Measurements from ENCODE around the gene HK3. TPM values are rescaled to one million over a fixed set of nuclear protein-coding genes. Genes with fewer than 3 reads are reported as not detected.

HK3 gene
- total RNA-seq, 2 experiments from 2014 or later: not detected

DNA sequence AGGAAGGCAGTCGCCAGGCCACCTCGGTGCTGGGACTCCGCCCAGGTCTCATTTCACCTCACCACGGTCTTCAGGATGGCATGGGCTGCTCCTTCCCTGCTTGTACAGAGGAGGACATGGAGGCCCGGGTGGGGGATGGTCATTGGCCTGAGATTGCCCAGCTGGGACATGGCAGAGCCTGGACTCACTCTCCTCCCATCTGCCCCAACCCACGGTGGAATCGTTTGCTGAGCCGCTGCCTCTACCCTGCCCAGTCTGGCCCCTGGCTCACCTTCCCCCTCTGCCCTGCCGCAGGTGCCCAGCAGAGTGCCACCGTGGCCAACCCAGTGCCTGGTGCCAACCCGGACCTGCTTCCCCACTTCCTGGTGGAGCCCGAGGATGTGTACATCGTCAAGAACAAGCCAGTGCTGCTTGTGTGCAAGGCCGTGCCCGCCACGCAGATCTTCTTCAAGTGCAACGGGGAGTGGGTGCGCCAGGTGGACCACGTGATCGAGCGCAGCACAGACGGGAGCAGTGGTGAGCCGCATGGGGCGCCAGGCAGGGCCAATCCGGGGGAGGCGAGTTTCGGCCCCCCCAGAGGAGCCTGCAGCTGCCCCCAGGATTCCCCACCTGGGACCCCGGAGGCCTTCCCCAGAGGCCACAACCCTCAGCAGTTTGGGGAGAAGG is 36.7 kb downstream of the HK3 start:
- DNase-seq (no peak), ATAC-seq (no peak)
- Mint-ChIP-seq H3K4me3 (no peak overlapping the region), H3K27ac (no peak overlapping the region), H3K27me3 (ENCODE audit: low read depth) (peaks cover 19% of the 10 kb centered on the region), H3K4me1 (ENCODE audit: low read depth) (no peaks in the 10 kb centered on the region), H3K36me3 (ENCODE audit: low read depth) (no peaks in the 10 kb centered on the region), H3K9me3 (ENCODE audit: insufficient read depth) (no peaks in the 10 kb centered on the region)
- POLR2A ChIA-PET: no interaction called here
- CTCF ChIA-PET: no interaction called here

DNA sequence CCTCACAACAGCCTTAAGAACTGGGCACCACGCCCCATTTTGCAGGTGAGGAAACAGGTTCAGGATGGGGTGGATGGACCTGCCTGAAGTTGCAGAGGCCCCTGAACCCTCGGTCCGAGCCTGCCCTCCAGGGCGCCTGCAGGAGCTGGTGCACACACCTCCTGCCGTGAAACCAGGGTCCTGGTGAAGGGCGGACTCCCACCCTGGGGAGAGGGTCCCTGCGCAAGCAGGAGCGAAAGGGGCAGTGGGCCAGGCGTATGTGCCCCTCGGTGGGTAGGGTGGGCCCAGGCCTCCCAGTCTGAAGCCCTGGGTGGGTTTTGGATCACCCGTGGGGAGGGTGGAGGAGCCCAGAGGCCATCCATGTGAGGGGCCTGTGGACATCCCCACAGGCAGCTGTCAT is 37.9 kb downstream of the HK3 start:
- POLR2A ChIA-PET: no interaction called here
- no peaks in the 10 kb centered on the region for H3K9me3 Mint-ChIP-seq (ENCODE audit: insufficient read depth)
- H3K4me1 Mint-ChIP-seq (ENCODE audit: low read depth): no peaks in the 10 kb centered on the region
- no peak for ATAC-seq
- H3K27ac Mint-ChIP-seq: no peak overlapping the region
- DNase-seq: no peak
- no peak overlapping the region for H3K4me3 Mint-ChIP-seq
- peaks cover 11% of the 10 kb centered on the region for H3K27me3 Mint-ChIP-seq (ENCODE audit: low read depth)
- no peaks in the 10 kb centered on the region for H3K36me3 Mint-ChIP-seq (ENCODE audit: low read depth)
- CTCF ChIA-PET: interaction anchor here (0.9 kb wide), 1 partner anchor 36 kb away, joined by 3 read pairs; no protein-coding TSS in a partner anchor

DNA sequence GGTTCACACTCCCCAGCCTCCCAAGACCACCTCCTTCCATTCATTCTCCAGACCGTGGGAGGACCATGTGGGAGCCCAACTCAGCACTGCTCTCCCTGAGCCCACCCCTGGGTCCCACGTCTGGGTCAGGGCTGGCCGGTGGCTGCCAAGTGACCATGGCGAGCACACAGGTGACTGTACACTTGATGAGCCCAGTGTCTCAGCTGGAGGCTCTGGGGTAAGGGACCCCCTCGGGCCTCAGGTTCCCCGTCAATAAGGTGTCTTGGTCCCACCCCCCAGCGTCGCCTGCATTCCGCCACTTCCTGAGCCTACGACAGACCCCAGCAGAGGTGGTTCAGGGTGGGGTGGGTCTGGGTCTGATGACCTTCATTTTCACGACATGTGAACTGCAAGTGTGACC is 38.8 kb downstream of the HK3 start:
- ATAC-seq: no peak
- Mint-ChIP-seq H3K36me3 (ENCODE audit: low read depth) (no peaks in the 10 kb centered on the region), H3K9me3 (ENCODE audit: insufficient read depth) (no peaks in the 10 kb centered on the region), H3K27me3 (ENCODE audit: low read depth) (peaks cover 11% of the 10 kb centered on the region), H3K4me1 (ENCODE audit: low read depth) (no peaks in the 10 kb centered on the region), H3K4me3 (no peak overlapping the region), H3K27ac (no peak overlapping the region)
- ChIA-PET CTCF (interaction anchor here (0.9 kb wide), 1 partner anchor 35 kb away, joined by 3 read pairs; no protein-coding TSS in a partner anchor), POLR2A (no interaction called here)
- no peak for DNase-seq

DNA sequence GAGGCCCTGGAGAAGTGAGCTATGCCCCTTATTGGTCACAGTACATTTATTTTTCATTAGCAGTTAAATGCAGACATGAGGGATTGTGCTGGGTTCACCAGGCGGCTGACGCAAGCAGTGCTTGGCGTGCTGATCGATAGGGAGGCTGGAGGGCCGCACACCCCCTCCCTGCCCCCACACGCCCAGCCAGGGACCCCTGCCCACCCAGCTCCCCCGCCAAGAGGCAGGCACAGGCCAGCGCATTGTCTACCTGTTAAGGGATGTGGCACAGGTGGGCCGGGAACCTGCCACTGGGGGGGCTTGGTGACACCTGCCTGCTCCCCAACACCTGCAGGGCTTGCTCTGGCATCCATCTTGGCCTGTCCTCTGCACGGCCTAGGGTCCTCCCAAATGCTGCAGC is 39.2 kb downstream of the HK3 start:
- Mint-ChIP-seq H3K36me3 (ENCODE audit: low read depth) (no peaks in the 10 kb centered on the region), H3K4me3 (no peak overlapping the region), H3K27me3 (ENCODE audit: low read depth) (peaks cover 11% of the 10 kb centered on the region), H3K4me1 (ENCODE audit: low read depth) (no peaks in the 10 kb centered on the region), H3K27ac (no peak overlapping the region), H3K9me3 (ENCODE audit: insufficient read depth) (no peaks in the 10 kb centered on the region)
- DNase-seq: no peak
- no peak for ATAC-seq
- POLR2A ChIA-PET: no interaction called here
- CTCF ChIA-PET: no interaction called here

DNA sequence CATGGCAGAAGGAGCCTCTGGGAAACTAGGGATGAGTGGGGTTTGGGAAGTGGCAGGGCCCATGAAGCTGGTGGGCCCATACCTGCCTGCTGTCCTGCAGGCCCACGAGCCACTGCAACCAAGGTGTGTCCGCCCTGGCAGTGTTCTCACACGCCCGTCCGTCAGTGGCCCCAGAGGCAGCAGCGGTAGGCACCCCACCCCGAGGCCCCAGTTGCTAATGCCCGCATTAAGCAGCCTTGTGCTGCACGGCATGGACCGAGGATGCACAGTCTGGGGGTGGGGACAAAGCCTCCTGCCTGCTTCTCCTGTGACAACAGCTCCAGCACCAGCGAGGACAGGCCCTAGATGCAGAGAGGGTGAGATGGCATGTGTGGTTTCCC is 41.3 kb downstream of the HK3 start:
- Mint-ChIP-seq H3K36me3 (ENCODE audit: low read depth) (no peaks in the 10 kb centered on the region), H3K4me3 (no peak overlapping the region), H3K9me3 (ENCODE audit: insufficient read depth) (no peaks in the 10 kb centered on the region), H3K27me3 (ENCODE audit: low read depth) (peaks cover 4% of the 10 kb centered on the region), H3K27ac (no peak overlapping the region), H3K4me1 (ENCODE audit: low read depth) (no peaks in the 10 kb centered on the region)
- POLR2A ChIA-PET: no interaction called here
- CTCF ChIA-PET: no interaction called here
- DNase-seq: no peak
- no peak for ATAC-seq

DNA sequence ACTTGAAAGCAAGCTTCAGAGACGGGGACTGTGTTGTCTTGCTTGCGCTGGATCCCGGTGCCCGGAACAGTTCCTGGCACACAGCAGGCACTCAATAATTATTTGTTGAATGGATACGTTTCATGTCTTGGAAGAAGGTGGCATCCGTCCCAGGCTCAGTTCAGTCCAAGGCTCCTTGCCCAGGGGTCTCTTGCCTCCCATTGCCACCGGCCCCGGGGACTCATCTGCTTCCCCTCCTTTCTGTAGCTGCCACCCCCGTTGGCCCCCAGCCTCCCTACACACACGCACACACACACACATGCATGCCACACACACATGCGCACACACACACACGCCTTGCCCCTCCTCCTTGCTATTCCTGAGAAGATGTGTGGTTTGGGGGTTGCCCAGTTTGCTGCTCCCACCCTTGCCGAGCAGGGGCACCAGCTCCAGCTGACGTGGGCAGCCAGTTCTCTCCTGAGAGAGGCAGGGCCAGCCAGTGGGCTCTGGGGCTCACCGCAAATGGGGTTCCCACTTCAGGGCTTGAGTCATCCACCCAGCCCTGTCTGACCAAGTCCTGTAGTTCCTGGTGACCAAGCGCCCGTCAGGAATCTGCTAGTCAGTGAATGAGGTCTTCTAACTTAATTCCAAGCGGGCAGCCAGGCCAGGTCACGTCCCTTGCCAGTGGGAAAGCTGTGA is 41.8 kb downstream of the HK3 start:
- POLR2A ChIA-PET: no interaction called here
- Mint-ChIP-seq H3K36me3 (ENCODE audit: low read depth) (no peaks in the 10 kb centered on the region), H3K9me3 (ENCODE audit: insufficient read depth) (no peaks in the 10 kb centered on the region), H3K4me1 (ENCODE audit: low read depth) (no peaks in the 10 kb centered on the region), H3K27ac (no peak overlapping the region), H3K4me3 (no peak overlapping the region), H3K27me3 (ENCODE audit: low read depth) (peaks cover 4% of the 10 kb centered on the region)
- DNase-seq (no peak), ATAC-seq (no peak)
- CTCF ChIA-PET: no interaction called here

DNA sequence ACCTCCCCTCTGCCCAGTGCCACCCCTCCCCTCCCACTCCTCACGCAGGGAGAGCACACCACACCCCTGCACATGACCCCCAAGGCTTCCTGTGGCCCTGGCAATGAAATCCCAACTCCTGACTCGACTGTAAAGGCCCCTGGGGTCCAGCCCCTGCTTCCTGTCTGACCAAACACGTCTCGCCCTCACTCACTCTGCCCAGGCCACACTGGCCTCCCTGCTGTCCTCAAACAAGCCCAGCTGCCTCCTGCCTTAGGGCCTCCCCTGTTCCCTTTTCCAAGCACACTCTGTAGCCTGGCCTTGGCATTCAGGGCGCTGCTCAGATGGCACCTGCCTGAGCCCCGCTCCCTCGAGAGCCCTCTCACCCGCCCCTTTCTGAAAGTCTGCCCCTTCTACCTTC is 42.4 kb downstream of the HK3 start:
- no peak for DNase-seq
- Mint-ChIP-seq H3K4me3 (no peak overlapping the region), H3K27ac (no peak overlapping the region), H3K4me1 (ENCODE audit: low read depth) (no peaks in the 10 kb centered on the region), H3K9me3 (ENCODE audit: insufficient read depth) (no peaks in the 10 kb centered on the region), H3K27me3 (ENCODE audit: low read depth) (peaks cover 4% of the 10 kb centered on the region), H3K36me3 (ENCODE audit: low read depth) (no peaks in the 10 kb centered on the region)
- POLR2A ChIA-PET: no interaction called here
- CTCF ChIA-PET: no interaction called here
- ATAC-seq: no peak

DNA sequence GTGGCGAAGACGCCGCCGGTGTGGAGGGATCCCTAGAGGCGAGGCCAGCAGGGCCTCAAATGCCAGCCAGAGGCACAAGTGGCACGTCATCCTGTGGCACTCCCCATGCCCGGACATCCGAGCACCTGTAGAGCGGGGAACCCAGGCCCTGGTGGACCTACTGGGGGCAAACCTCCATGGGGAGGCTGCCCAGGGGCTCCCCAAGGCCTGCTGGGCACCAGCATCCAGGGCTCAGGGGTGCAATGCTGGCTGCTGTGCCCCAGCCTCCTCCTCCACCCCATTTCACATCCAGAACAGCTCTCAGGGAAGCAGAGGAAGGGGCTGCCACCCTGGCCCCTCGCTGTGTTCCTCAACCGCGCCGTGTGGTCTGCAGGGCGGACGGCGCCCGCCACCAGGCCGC is 43.5 kb downstream of the HK3 start:
- CTCF ChIA-PET: no interaction called here
- Mint-ChIP-seq H3K4me3 (no peak overlapping the region), H3K27ac (no peak overlapping the region), H3K36me3 (ENCODE audit: low read depth) (no peaks in the 10 kb centered on the region), H3K4me1 (ENCODE audit: low read depth) (no peaks in the 10 kb centered on the region), H3K27me3 (ENCODE audit: low read depth) (peaks cover 4% of the 10 kb centered on the region), H3K9me3 (ENCODE audit: insufficient read depth) (no peaks in the 10 kb centered on the region)
- ATAC-seq (no peak), DNase-seq (no peak)
- POLR2A ChIA-PET: no interaction called here

DNA sequence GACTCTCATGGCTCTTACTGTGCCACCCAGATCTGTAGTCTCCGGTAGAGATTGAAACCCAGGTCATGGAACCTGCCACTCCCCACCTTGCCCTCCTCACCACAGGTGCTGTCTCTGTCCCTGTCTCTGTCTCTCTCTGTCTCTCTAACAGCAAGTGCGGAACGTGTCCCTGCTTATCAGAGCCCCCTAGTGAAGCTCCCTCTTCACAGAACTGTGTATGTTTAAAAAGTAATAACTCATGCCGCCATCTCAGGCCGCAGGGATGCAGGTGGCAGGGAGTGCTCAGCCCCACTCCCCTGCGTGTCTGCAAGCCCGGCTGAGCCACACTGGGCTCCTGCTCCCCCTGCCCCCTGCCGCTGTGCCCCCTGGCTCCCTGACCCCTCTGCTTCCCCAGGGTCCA is 45.0 kb downstream of the HK3 start:
- ATAC-seq: no peak
- ChIA-PET CTCF (no interaction called here), POLR2A (no interaction called here)
- no peak for DNase-seq
- H3K36me3 Mint-ChIP-seq (ENCODE audit: low read depth): no peaks in the 10 kb centered on the region
- H3K27ac Mint-ChIP-seq: no peak overlapping the region
- no peaks in the 10 kb centered on the region for H3K4me1 Mint-ChIP-seq (ENCODE audit: low read depth)
- peaks cover 4% of the 10 kb centered on the region for H3K27me3 Mint-ChIP-seq (ENCODE audit: low read depth)
- no peaks in the 10 kb centered on the region for H3K9me3 Mint-ChIP-seq (ENCODE audit: insufficient read depth)
- no peak overlapping the region for H3K4me3 Mint-ChIP-seq

DNA sequence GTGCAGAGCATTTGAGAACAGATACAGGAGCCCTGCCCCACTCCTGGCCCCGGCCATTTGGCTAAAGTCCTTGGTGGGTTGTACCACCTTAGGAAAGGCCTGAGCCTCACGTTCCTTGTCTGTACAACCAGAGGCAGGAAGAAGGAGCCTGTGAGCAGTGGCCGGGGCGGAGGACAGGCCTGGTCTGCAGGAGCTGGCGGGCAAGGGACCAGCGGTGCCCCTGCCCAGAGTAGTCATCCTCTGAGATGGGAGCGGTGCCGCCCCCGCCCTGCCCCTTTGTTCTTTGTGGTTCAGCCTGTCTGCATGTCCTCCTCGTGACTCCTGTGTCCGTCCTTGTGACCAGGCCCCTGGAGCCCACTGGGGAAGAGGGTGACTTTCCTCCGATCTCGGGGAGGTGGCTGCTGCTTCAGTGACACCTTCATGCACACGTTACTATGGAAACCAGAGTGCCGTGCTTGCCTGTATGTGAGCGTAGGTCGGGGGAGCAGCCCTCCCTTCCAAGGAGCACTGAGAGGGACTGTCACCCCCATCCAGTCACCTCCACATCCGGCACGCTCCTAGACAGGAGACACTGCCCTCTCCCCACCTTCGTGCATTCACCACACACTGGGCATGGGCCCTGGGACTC is 45.9 kb downstream of the HK3 start:
- DNase-seq (no peak), ATAC-seq (no peak)
- no peak overlapping the region for H3K27ac Mint-ChIP-seq
- POLR2A ChIA-PET: no interaction called here
- H3K4me1 Mint-ChIP-seq (ENCODE audit: low read depth): no peaks in the 10 kb centered on the region
- no peaks in the 10 kb centered on the region for H3K36me3 Mint-ChIP-seq (ENCODE audit: low read depth)
- CTCF ChIA-PET: no interaction called here
- H3K4me3 Mint-ChIP-seq: no peak overlapping the region
- H3K9me3 Mint-ChIP-seq (ENCODE audit: insufficient read depth): no peaks in the 10 kb centered on the region
- H3K27me3 Mint-ChIP-seq (ENCODE audit: low read depth): peaks cover 4% of the 10 kb centered on the region

DNA sequence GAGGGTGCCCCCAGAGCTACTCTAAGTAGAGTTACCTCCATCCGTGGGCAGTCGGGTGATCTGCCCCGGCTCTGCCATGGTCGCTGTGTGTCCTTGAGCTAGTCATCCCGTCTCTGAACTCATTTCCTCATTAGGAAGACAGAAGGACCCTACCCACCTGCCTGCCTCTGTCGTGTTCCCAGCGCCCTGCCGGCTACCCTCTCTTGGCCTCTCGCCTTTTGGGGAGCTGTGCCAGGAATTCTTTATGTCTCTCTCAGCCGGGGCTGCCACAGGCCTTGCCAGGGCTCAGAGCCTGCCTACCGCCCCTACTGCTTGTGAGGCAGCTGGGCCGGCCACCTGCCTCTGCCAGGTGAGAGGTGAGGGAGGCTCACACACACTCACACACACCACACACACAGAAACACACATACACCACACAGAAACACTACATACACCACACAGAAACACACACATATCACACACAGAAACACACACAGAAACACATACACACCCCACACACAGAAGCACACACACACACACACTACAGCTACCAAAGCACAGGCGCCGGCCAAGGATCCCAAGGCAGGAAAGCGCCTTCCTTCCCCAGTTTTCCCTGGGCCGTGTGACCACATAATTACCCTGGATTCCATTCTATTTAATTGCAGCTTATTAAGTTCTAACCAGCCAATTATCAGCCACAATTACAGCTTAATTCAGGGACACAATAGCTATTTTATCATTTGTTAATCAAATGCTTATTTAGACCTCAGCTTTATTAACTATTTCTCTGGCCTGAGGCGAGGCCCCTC is 47.1 kb downstream of the HK3 start:
- peaks cover 4% of the 10 kb centered on the region for H3K27me3 Mint-ChIP-seq (ENCODE audit: low read depth)
- no peaks in the 10 kb centered on the region for H3K9me3 Mint-ChIP-seq (ENCODE audit: insufficient read depth)
- ChIA-PET POLR2A (no interaction called here), CTCF (no interaction called here)
- H3K27ac Mint-ChIP-seq: no peak overlapping the region
- DNase-seq (no peak), ATAC-seq (no peak)
- H3K4me3 Mint-ChIP-seq: no peak overlapping the region
- H3K4me1 Mint-ChIP-seq (ENCODE audit: low read depth): no peaks in the 10 kb centered on the region
- no peaks in the 10 kb centered on the region for H3K36me3 Mint-ChIP-seq (ENCODE audit: low read depth)

DNA sequence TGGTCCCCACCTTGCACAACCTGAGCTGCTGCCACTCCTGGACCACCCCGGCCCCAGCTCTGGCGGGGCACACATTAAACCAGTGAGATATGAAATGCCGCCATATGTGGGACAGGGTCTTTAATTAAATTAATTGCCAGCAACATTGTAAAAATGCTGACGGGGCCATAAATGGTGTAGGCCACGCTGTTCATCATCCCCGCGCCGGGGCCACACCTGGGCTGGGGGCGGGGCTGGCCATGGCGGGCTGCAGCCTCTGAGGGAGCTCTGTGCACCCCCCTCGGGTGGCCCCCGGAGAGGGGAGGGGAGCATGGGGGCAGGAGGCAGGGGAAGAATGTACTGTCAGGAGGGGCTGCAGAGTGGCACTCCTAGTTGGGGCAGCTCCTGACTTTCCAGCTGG is 47.8 kb downstream of the HK3 start:
- H3K36me3 Mint-ChIP-seq (ENCODE audit: low read depth): no peaks in the 10 kb centered on the region
- no peak overlapping the region for H3K27ac Mint-ChIP-seq
- H3K4me1 Mint-ChIP-seq (ENCODE audit: low read depth): no peaks in the 10 kb centered on the region
- H3K4me3 Mint-ChIP-seq: no peak overlapping the region
- DNase-seq (no peak), ATAC-seq (no peak)
- H3K9me3 Mint-ChIP-seq (ENCODE audit: insufficient read depth): no peaks in the 10 kb centered on the region
- POLR2A ChIA-PET: no interaction called here
- H3K27me3 Mint-ChIP-seq (ENCODE audit: low read depth): peaks cover 4% of the 10 kb centered on the region
- CTCF ChIA-PET: no interaction called here
